ENCODE results near the gene NPY.

- TF ChIP-seq EZH2 (IDR thresholded peaks at IDR 0.05; ENCODE audit: low read depth, low read length, severe bottlenecking) (no peak), ATF2 (IDR thresholded peaks at IDR 0.05; ENCODE audit: low read length) (no peak), CTCF (IDR thresholded peaks at IDR 0.05; ENCODE audit: control extremely low read depth in 1 of 3, insufficient read depth in 1 of 3, low read depth in 1 of 3, low read length in 3 of 3) (no peak), HDAC6 (IDR thresholded peaks at IDR 0.05; ENCODE audit: low read depth, low read length) (no peak), MAX (IDR thresholded peaks at IDR 0.05) (no peak)
Measured at GRCh38 chr7:24316340-24316739, 32.4 kb downstream of the NPY start.

Data from H1 (cell line).